T-helper 1 cell treated with Interleukin-12 subunit alpha and Interleukin-12 subunit beta and Interleukin-4 antibody, amounts not matched to agents 30 μg/mL and 1 μg/mL, for 36 hours (primary cell): ENCODE results near the gene C7orf57.
"Not testable (repeated sequence)": the region's sequence is repeated elsewhere in the genome, so short reads cannot be mapped to it uniquely, and the experiment has no call there.

ENCODE experiments used
- H3K27ac Mint-ChIP-seq: one replicate; pipeline ENCODE4 v1.8.0; 2021; ENCODE audit warnings: mild to moderate bottlenecking, mixed read lengths
- H3K27me3 Mint-ChIP-seq: one replicate; pipeline ENCODE4 v1.8.0; 2021; ENCODE audit warnings: low read depth, mixed read lengths
- H3K36me3 Mint-ChIP-seq: one replicate; pipeline ENCODE4 v1.8.0; 2021; ENCODE audit warnings: low read depth, mixed read lengths
- H3K4me1 Mint-ChIP-seq: one replicate; pipeline ENCODE4 v1.8.0; 2021; ENCODE audit warnings: low read depth, mixed read lengths
- H3K4me3 Mint-ChIP-seq: one replicate; pipeline ENCODE4 v1.8.0; 2021; ENCODE audit warnings: mild to moderate bottlenecking, moderate library complexity, mixed read lengths
- H3K9me3 Mint-ChIP-seq: one replicate; pipeline ENCODE4 v1.8.0; 2021; ENCODE audit warnings: mixed read lengths

C7orf57 gene

GRCh38 chr7:48035301-48035966 is at the start of gene C7orf57:
C7orf57 (plus strand) TSS chr7:48035543; CDS start chr7:48036309, 766 bp downstream.
- H3K36me3 Mint-ChIP-seq = no peaks in the 10 kb centered on the region
- peaks cover 5% of the 10 kb centered on the region for H3K4me1 Mint-ChIP-seq
- H3K27ac Mint-ChIP-seq = peak within 1 kb of the TSS; percentile 45
- H3K9me3 Mint-ChIP-seq = no peaks in the 10 kb centered on the region
- peaks cover 57% of the 10 kb centered on the region for H3K27me3 Mint-ChIP-seq
- peak within 1 kb of the TSS; percentile 83 for H3K4me3 Mint-ChIP-seq

- Mint-ChIP-seq H3K9me3 (no peaks in the 10 kb centered on the region), H3K4me3 (no peak overlapping the region), H3K27me3 (no peaks in the 10 kb centered on the region), H3K4me1 (peaks cover 15% of the 10 kb centered on the region), H3K27ac (no peak overlapping the region), H3K36me3 (peaks cover 2% of the 10 kb centered on the region)
Observed at GRCh38 chr7:47988496-47989386, 46.6 kb upstream of the C7orf57 start.

GRCh38 chr7:47989607-47990400 is 45.5 kb upstream of the C7orf57 start:
- H3K9me3 Mint-ChIP-seq, H3K36me3 Mint-ChIP-seq, H3K27me3 Mint-ChIP-seq, H3K4me3 Mint-ChIP-seq, H3K27ac Mint-ChIP-seq: not testable (repeated sequence)
- peaks cover 15% of the 10 kb centered on the region for H3K4me1 Mint-ChIP-seq

- peak overlapping the region; percentile 18 for H3K4me3 Mint-ChIP-seq
- peaks cover 15% of the 10 kb centered on the region for H3K4me1 Mint-ChIP-seq
- H3K36me3 Mint-ChIP-seq = peaks cover 3% of the 10 kb centered on the region
- H3K9me3 Mint-ChIP-seq = peaks cover 8% of the 10 kb centered on the region
- no peaks in the 10 kb centered on the region for H3K27me3 Mint-ChIP-seq
- H3K27ac Mint-ChIP-seq = peak overlapping the region; percentile 29
Observed at GRCh38 chr7:47990592-47990991, 44.8 kb upstream of the C7orf57 start.

GRCh38 chr7:47991270-47991669 is 44.1 kb upstream of the C7orf57 start:
- peaks cover 15% of the 10 kb centered on the region for H3K4me1 Mint-ChIP-seq

GRCh38 chr7:47991741-47992311 is 43.5 kb upstream of the C7orf57 start:
- H3K9me3 Mint-ChIP-seq = peaks cover 8% of the 10 kb centered on the region
- H3K27ac Mint-ChIP-seq = peak overlapping the region; percentile 81
- peak overlapping the region; percentile 81 for H3K4me3 Mint-ChIP-seq
- H3K36me3 Mint-ChIP-seq = peaks cover 3% of the 10 kb centered on the region
- H3K4me1 Mint-ChIP-seq = peaks cover 15% of the 10 kb centered on the region
- H3K27me3 Mint-ChIP-seq = no peaks in the 10 kb centered on the region

More at GRCh38 chr7:47991270-47991669, 44.1 kb upstream of the C7orf57 start:
- Mint-ChIP-seq H3K27ac (peak overlapping the region; percentile 81), H3K27me3 (no peaks in the 10 kb centered on the region), H3K9me3 (peaks cover 8% of the 10 kb centered on the region), H3K36me3 (peaks cover 3% of the 10 kb centered on the region), H3K4me3 (peak overlapping the region; percentile 81)

GRCh38 chr7:47992446-47992845 is 42.9 kb upstream of the C7orf57 start:
- peaks cover 3% of the 10 kb centered on the region for H3K36me3 Mint-ChIP-seq

GRCh38 chr7:47999413-47999812 is 35.9 kb upstream of the C7orf57 start:
- H3K4me1 Mint-ChIP-seq = no peaks in the 10 kb centered on the region
- H3K9me3 Mint-ChIP-seq = peaks cover 14% of the 10 kb centered on the region
- H3K27ac Mint-ChIP-seq = no peak overlapping the region
- H3K4me3 Mint-ChIP-seq = no peak overlapping the region
- peaks cover 1% of the 10 kb centered on the region for H3K36me3 Mint-ChIP-seq
- peaks cover 18% of the 10 kb centered on the region for H3K27me3 Mint-ChIP-seq

More at GRCh38 chr7:47992446-47992845, 42.9 kb upstream of the C7orf57 start:
- Mint-ChIP-seq H3K4me1 (peaks cover 15% of the 10 kb centered on the region), H3K27ac (peak overlapping the region; percentile 81), H3K9me3 (peaks cover 8% of the 10 kb centered on the region), H3K4me3 (peak overlapping the region; percentile 81), H3K27me3 (no peaks in the 10 kb centered on the region)

GRCh38 chr7:48000164-48000563 is 35.2 kb upstream of the C7orf57 start:
- not testable (repeated sequence) for H3K4me3 Mint-ChIP-seq, H3K27ac Mint-ChIP-seq

GRCh38 chr7:48004032-48004431 is 31.3 kb upstream of the C7orf57 start:
- Mint-ChIP-seq H3K9me3 (peaks cover 6% of the 10 kb centered on the region), H3K4me3 (no peak overlapping the region), H3K4me1 (no peaks in the 10 kb centered on the region), H3K27ac (no peak overlapping the region), H3K27me3 (peaks cover 28% of the 10 kb centered on the region), H3K36me3 (no peaks in the 10 kb centered on the region)

More at GRCh38 chr7:48000164-48000563, 35.2 kb upstream of the C7orf57 start:
- H3K27me3 Mint-ChIP-seq = peaks cover 23% of the 10 kb centered on the region
- H3K4me1 Mint-ChIP-seq, H3K9me3 Mint-ChIP-seq, H3K36me3 Mint-ChIP-seq: not testable (repeated sequence)

GRCh38 chr7:48004638-48005037 is 30.7 kb upstream of the C7orf57 start:
- Mint-ChIP-seq H3K27me3 (peaks cover 28% of the 10 kb centered on the region), H3K4me3 (no peak overlapping the region), H3K27ac (no peak overlapping the region), H3K36me3 (no peaks in the 10 kb centered on the region), H3K9me3 (peaks cover 6% of the 10 kb centered on the region), H3K4me1 (no peaks in the 10 kb centered on the region)

- Mint-ChIP-seq H3K4me1 (peaks cover 2% of the 10 kb centered on the region), H3K36me3 (no peaks in the 10 kb centered on the region), H3K9me3 (peaks cover 6% of the 10 kb centered on the region), H3K27ac (no peak overlapping the region), H3K27me3 (peaks cover 28% of the 10 kb centered on the region), H3K4me3 (no peak overlapping the region)
Observed at GRCh38 chr7:48006866-48007265, 28.5 kb upstream of the C7orf57 start.

GRCh38 chr7:48009257-48009656 is 26.1 kb upstream of the C7orf57 start:
- no peaks in the 10 kb centered on the region for H3K36me3 Mint-ChIP-seq
- no peaks in the 10 kb centered on the region for H3K9me3 Mint-ChIP-seq
- H3K4me1 Mint-ChIP-seq = peaks cover 2% of the 10 kb centered on the region
- H3K27ac Mint-ChIP-seq = no peak overlapping the region
- H3K4me3 Mint-ChIP-seq = no peak overlapping the region
- H3K27me3 Mint-ChIP-seq = peaks cover 13% of the 10 kb centered on the region

GRCh38 chr7:48009954-48010353 is 25.4 kb upstream of the C7orf57 start:
- no peak overlapping the region for H3K27ac Mint-ChIP-seq
- no peaks in the 10 kb centered on the region for H3K9me3 Mint-ChIP-seq
- no peak overlapping the region for H3K4me3 Mint-ChIP-seq
- H3K27me3 Mint-ChIP-seq = peaks cover 10% of the 10 kb centered on the region
- peaks cover 2% of the 10 kb centered on the region for H3K4me1 Mint-ChIP-seq
- no peaks in the 10 kb centered on the region for H3K36me3 Mint-ChIP-seq
